Upper lobe of right lung (tissue), 1 donor: Measurements from ENCODE around the gene TP53I3. TPM values are rescaled to one million over a fixed set of nuclear protein-coding genes. Genes with fewer than 3 reads are reported as not detected.
"Not testable (repeated sequence)": the region's sequence is repeated elsewhere in the genome, so short reads cannot be mapped to it uniquely, and the experiment has no call there.

Source experiments
- ATAC-seq: fragments of 200-7000 bp; cut with Tn5 transposase; one replicate; pipeline ENCODE4 v1.9.1; 2020; ENCODE audit warnings: mild to moderate bottlenecking, moderate library complexity
- DNase-seq: peaks from one replicate; pipeline ENCODE4 v3.0.0-alpha.2; 2020
- H3K27ac ChIP-seq: fragments of 200-600 bp; one replicate; pipeline ENCODE4 v1.8.0; 2022
- H3K27me3 ChIP-seq: fragments of 200-600 bp; one replicate; pipeline ENCODE4 v1.8.0; 2022; ENCODE audit warnings: mild to moderate bottlenecking
- H3K36me3 ChIP-seq: fragments of 200-600 bp; one replicate; pipeline ENCODE4 v1.8.0; 2022
- H3K4me1 ChIP-seq: fragments of 200-600 bp; one replicate; pipeline ENCODE4 v1.8.0; 2022
- H3K4me3 ChIP-seq: fragments of 200-600 bp; one replicate; pipeline ENCODE4 v1.8.0; 2022; ENCODE audit warnings: mild to moderate bottlenecking
- H3K9me3 ChIP-seq: fragments of 200-600 bp; one replicate; pipeline ENCODE4 v1.8.0; 2022
- CTCF ChIP-seq: fragments of 200-600 bp; IDR thresholded peaks from one replicate; pipeline ENCODE4 v1.8.0; 2022; ENCODE audit warnings: antibody characterized with exemption
- intact Hi-C: fragments of 100-400 bp; cut with DNase I; formaldehyde crosslinking; loops from one replicate; pipeline ENCODE4 v1.11.0; 2022
- total RNA-seq: library from RNA; stranded (reverse); fragmentation: NEBNext Ultra II Directional; extraction: Animal tissue kit (Norgen Biotek cat#: 25700); gene quantifications from one replicate; pipeline ENCODE4 v1.2.1, GENCODE V29; 2021
- donor health status: DM: no; HTN: yes; CAD: no; lungs with severe emphysema.

TP53I3 gene
- total RNA-seq, 1 donor from 2014 or later = 44.3 TPM

- no peaks in the 10 kb centered on the region for H3K9me3 ChIP-seq
- no peak for DNase-seq
- no peaks in the 10 kb centered on the region for H3K27me3 ChIP-seq
- intact Hi-C loops = no loop called here
- H3K27ac ChIP-seq = peak overlapping the region; percentile 61
- no peaks in the 10 kb centered on the region for H3K36me3 ChIP-seq
- H3K4me1 ChIP-seq = peaks cover 17% of the 10 kb centered on the region
- no peak for ATAC-seq
- TF ChIP-seq CTCF = no peak
- peak overlapping the region; percentile 81 for H3K4me3 ChIP-seq
Measured at GRCh38 chr2:24046599-24046929, 38.1 kb downstream of the TP53I3 start.

- intact Hi-C loops = no loop called here
- no peak for DNase-seq
- no peak for TF ChIP-seq CTCF
- no peak for ATAC-seq
- Histone ChIP-seq H3K4me1 (peaks cover 17% of the 10 kb centered on the region), H3K9me3 (no peaks in the 10 kb centered on the region), H3K4me3 (no peak overlapping the region), H3K27ac (no peak overlapping the region), H3K27me3 (no peaks in the 10 kb centered on the region), H3K36me3 (no peaks in the 10 kb centered on the region)
Measured at GRCh38 chr2:24045511-24046508, 38.8 kb downstream of the TP53I3 start.

GRCh38 chr2:24043133-24043532 is 41.5 kb downstream of the TP53I3 start:
- ATAC-seq, H3K27ac ChIP-seq, H3K9me3 ChIP-seq, intact Hi-C loops, H3K4me3 ChIP-seq, H3K27me3 ChIP-seq, H3K4me1 ChIP-seq, DNase-seq: not testable (repeated sequence)
- H3K36me3 ChIP-seq = peaks cover 13% of the 10 kb centered on the region

GRCh38 chr2:24040511-24040910 is 44.1 kb downstream of the TP53I3 start:
- no peaks in the 10 kb centered on the region for H3K27me3 ChIP-seq
- H3K4me3 ChIP-seq = no peak overlapping the region
- no peak overlapping the region for H3K27ac ChIP-seq
- no peaks in the 10 kb centered on the region for H3K4me1 ChIP-seq
- ATAC-seq (no peak), DNase-seq (no peak)
- H3K36me3 ChIP-seq = peaks cover 34% of the 10 kb centered on the region
- no peak for TF ChIP-seq CTCF
- intact Hi-C loops = no loop called here
- no peaks in the 10 kb centered on the region for H3K9me3 ChIP-seq

GRCh38 chr2:24038786-24039499 is 45.7 kb downstream of the TP53I3 start:
- intact Hi-C loops = no loop called here
- H3K9me3 ChIP-seq = no peaks in the 10 kb centered on the region
- no peak overlapping the region for H3K27ac ChIP-seq
- H3K36me3 ChIP-seq = peaks cover 34% of the 10 kb centered on the region
- no peak overlapping the region for H3K4me3 ChIP-seq
- no peaks in the 10 kb centered on the region for H3K27me3 ChIP-seq
- no peaks in the 10 kb centered on the region for H3K4me1 ChIP-seq
- DNase-seq (no peak), ATAC-seq (no peak)
- no peak for TF ChIP-seq CTCF

Other genes with a start within 250 kb of the TP53I3 start
- gene ATAD2B, start 157.7 kb downstream of the TP53I3 start, total RNA-seq = 24.0 TPM
- gene UBXN2A, start 144.4 kb downstream of the TP53I3 start, total RNA-seq = 12.7 TPM
- 0.35 TPM for gene MFSD2B, start 74.7 kb downstream of the TP53I3 start, total RNA-seq
- gene WDCP, start 37.4 kb downstream of the TP53I3 start, total RNA-seq = 9.3 TPM
- 13.2 TPM for gene FKBP1B, start 35.1 kb downstream of the TP53I3 start, total RNA-seq
- gene SF3B6, start 8.5 kb downstream of the TP53I3 start, total RNA-seq = 55.2 TPM
- 1.5 TPM for gene PFN4, start 38.5 kb upstream of the TP53I3 start, total RNA-seq
- gene FAM228B, start 38.6 kb upstream of the TP53I3 start, total RNA-seq = 28.4 TPM
- gene FAM228A, start 90.2 kb upstream of the TP53I3 start, total RNA-seq = 0.64 TPM